Measurements from ENCODE around the gene AKAP8L. TPM values are rescaled to one million over a fixed set of nuclear protein-coding genes. Genes with fewer than 3 reads are reported as not detected.

AKAP8L gene
- polyA plus RNA-seq, 1 of the 3 experiments (the other 2 are of a cell fraction): 44.7 TPM

DNA sequence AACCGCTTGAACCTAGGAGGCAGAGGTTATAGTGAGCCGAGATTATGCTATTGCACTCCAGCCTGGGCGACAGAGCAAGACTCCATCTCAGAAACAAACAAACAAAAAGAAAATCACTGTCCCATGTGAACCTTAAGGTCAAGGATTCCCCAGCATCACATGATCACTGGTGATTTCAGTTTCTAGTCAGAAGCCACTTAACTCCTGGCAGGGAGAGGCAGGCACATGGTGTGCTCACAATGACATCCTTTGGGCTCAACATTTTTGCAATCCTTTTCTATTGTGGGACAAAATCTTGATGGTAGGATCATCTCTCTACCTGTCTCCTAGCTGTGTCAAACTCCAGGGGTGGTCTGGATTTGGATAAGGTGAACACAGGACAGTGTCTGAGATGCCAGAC lies 51.3 kb downstream of the AKAP8L start:
- POLR2A ChIA-PET: no interaction called here
- no peaks in the 10 kb centered on the region for H3K27me3 ChIP-seq (ENCODE audit: insufficient read depth)
- H3K4me3 ChIP-seq (ENCODE audit: low read depth in 2 of 2, low read length in 1 of 2): no peak overlapping the region
- no peak overlapping the region for H3K4me2 ChIP-seq
- H3K4me1 ChIP-seq (ENCODE audit: control insufficient read depth in 1 of 2, insufficient read depth in 2 of 2, low read depth in 1 of 2, low read length in 1 of 2): no peaks in the 10 kb centered on the region; a peak in 1 of 4 replicates
- H2AFZ ChIP-seq (ENCODE audit: low read depth): no peak overlapping the region
- H3K9me2 ChIP-seq: no peaks in the 10 kb centered on the region
- H3K36me3 ChIP-seq (replicated peaks in 1 of 2; ENCODE audit: control insufficient read depth in 1 of 2, insufficient read depth in 2 of 2, low read length in 1 of 2): peaks cover 24 to 55% of the 10 kb centered on the region in 2 experiments
- H3K9me3 ChIP-seq: no peaks in the 10 kb centered on the region
- WGBS (ENCODE audit: low lambda C conversion rate): 100% methylated on average over 3 of the region's 3 CpGs
- no peaks in the 10 kb centered on the region for H4K20me1 ChIP-seq (ENCODE audit: insufficient read depth)
- DNase-seq: no peak
- no peaks in the 10 kb centered on the region for H3F3A ChIP-seq (replicated peaks; ENCODE audit: insufficient read depth)
- H3K27ac ChIP-seq (ENCODE audit: low read depth in 2 of 2, low read length in 1 of 2): no peak overlapping the region
- peaks cover 19% of the 10 kb centered on the region; the same call in 1 of the 2 replicates for H3K79me2 ChIP-seq (ENCODE audit: insufficient read depth)
- no peak overlapping the region for H3K9ac ChIP-seq
- CTCF ChIA-PET: interaction anchor here (1.2 kb wide), 1 partner anchor 86 kb away, joined by 3 read pairs; no protein-coding TSS in a partner anchor
- TF ChIP-seq CHD2 (IDR thresholded peaks at IDR 0.05; ENCODE audit: low read length, partially characterized antibody): no peak
- no peak for TF ChIP-seq MEF2A (IDR thresholded peaks at IDR 0.05; ENCODE audit: borderline replicate concordance, low read depth)
- TF ChIP-seq TAF1 (IDR thresholded peaks at IDR 0.05; ENCODE audit: borderline replicate concordance, low read depth, low read length): no peak
- TF ChIP-seq YY1 (IDR thresholded peaks at IDR 0.05; ENCODE audit: low read depth): no peak
- TF ChIP-seq, protein P1, sequence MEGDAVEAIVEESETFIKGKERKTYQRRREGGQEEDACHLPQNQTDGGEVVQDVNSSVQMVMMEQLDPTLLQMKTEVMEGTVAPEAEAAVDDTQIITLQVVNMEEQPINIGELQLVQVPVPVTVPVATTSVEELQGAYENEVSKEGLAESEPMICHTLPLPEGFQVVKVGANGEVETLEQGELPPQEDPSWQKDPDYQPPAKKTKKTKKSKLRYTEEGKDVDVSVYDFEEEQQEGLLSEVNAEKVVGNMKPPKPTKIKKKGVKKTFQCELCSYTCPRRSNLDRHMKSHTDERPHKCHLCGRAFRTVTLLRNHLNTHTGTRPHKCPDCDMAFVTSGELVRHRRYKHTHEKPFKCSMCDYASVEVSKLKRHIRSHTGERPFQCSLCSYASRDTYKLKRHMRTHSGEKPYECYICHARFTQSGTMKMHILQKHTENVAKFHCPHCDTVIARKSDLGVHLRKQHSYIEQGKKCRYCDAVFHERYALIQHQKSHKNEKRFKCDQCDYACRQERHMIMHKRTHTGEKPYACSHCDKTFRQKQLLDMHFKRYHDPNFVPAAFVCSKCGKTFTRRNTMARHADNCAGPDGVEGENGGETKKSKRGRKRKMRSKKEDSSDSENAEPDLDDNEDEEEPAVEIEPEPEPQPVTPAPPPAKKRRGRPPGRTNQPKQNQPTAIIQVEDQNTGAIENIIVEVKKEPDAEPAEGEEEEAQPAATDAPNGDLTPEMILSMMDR (IDR thresholded peaks at IDR 0.05): no peak
- no peak for TF ChIP-seq SMC3 (IDR thresholded peaks at IDR 0.05; ENCODE audit: low read depth, low read length)
- TF ChIP-seq FOXM1 (IDR thresholded peaks at IDR 0.05; ENCODE audit: low read depth): no peak
- TF ChIP-seq ELF1 (IDR thresholded peaks at IDR 0.05): no peak
- TF ChIP-seq TEAD4 (IDR thresholded peaks at IDR 0.05; ENCODE audit: borderline replicate concordance, insufficient read depth): no peak
- TF ChIP-seq MXI1 (IDR thresholded peaks at IDR 0.05; ENCODE audit: low read depth, low read length): no peak
- TF ChIP-seq, protein P2, sequence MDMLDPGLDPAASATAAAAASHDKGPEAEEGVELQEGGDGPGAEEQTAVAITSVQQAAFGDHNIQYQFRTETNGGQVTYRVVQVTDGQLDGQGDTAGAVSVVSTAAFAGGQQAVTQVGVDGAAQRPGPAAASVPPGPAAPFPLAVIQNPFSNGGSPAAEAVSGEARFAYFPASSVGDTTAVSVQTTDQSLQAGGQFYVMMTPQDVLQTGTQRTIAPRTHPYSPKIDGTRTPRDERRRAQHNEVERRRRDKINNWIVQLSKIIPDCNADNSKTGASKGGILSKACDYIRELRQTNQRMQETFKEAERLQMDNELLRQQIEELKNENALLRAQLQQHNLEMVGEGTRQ (IDR thresholded peaks at IDR 0.05; ENCODE audit: borderline replicate concordance, low read depth, low read length): no peak
- TF ChIP-seq, protein P3, sequence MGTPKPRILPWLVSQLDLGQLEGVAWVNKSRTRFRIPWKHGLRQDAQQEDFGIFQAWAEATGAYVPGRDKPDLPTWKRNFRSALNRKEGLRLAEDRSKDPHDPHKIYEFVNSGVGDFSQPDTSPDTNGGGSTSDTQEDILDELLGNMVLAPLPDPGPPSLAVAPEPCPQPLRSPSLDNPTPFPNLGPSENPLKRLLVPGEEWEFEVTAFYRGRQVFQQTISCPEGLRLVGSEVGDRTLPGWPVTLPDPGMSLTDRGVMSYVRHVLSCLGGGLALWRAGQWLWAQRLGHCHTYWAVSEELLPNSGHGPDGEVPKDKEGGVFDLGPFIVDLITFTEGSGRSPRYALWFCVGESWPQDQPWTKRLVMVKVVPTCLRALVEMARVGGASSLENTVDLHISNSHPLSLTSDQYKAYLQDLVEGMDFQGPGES (IDR thresholded peaks at IDR 0.05; ENCODE audit: low read depth, low read length): no peak
- no peak for TF ChIP-seq GATA2 (CRISPR knock-in tag; IDR thresholded peaks at IDR 0.05)
- TF ChIP-seq POLR2AphosphoS5 (IDR thresholded peaks at IDR 0.05; ENCODE audit: low read depth, low read length): no peak
- TF ChIP-seq USF1 (IDR thresholded peaks at IDR 0.05; ENCODE audit: borderline replicate concordance, low read depth): no peak

All from SK-N-SH (cell line).